Progenitor cell of endocrine pancreas (in vitro differentiated cells): ENCODE data around the gene SYCP2. TPM values are rescaled to one million over a fixed set of nuclear protein-coding genes. Genes with fewer than 3 reads are reported as not detected.

Experiments used
- DNase-seq: peaks from one replicate; pipeline ENCODE4 v3.0.0; 2021; ENCODE audit warnings: low spot score; ENCODE audit not compliant: unreplicated experiment
- H3K27ac Mint-ChIP-seq: 2 replicates; pipeline ENCODE4 v1.8.0; 2021; ENCODE audit warnings: mild to moderate bottlenecking, moderate library complexity, mixed read lengths
- H3K27me3 Mint-ChIP-seq: 2 replicates; pipeline ENCODE4 v1.8.0; 2021; ENCODE audit warnings: mixed read lengths
- H3K36me3 Mint-ChIP-seq: 2 replicates; pipeline ENCODE4 v1.8.0; 2022; ENCODE audit warnings: mixed read lengths; ENCODE audit not compliant: insufficient read depth
- H3K4me1 Mint-ChIP-seq: 2 replicates; pipeline ENCODE4 v1.8.0; 2021; ENCODE audit warnings: low read depth, mixed read lengths
- H3K4me3 Mint-ChIP-seq: 2 replicates; pipeline ENCODE4 v1.8.0; 2021; ENCODE audit warnings: low read depth, mild to moderate bottlenecking, moderate library complexity, mixed read lengths
- H3K9me3 Mint-ChIP-seq: 2 replicates; pipeline ENCODE4 v1.8.0; 2021; ENCODE audit warnings: low read depth, mixed read lengths
- total RNA-seq: library from RNA; stranded (reverse); gene quantifications from 2 replicates; pipeline ENCODE4 v1.2.1, GENCODE V29; 2021
- TF ChIP-seq, protein P1 (sequence below): fragments of 200-600 bp; sonication (generic); IDR thresholded peaks from one replicate; pipeline ENCODE4 v1.5.0; 2021; ENCODE audit warnings: antibody characterized with exemption, mild to moderate bottlenecking; ENCODE audit not compliant: unreplicated experiment

The SYCP2 gene
- total RNA-seq, 1 donor from 2014 or later = 2.2 TPM

DNA sequence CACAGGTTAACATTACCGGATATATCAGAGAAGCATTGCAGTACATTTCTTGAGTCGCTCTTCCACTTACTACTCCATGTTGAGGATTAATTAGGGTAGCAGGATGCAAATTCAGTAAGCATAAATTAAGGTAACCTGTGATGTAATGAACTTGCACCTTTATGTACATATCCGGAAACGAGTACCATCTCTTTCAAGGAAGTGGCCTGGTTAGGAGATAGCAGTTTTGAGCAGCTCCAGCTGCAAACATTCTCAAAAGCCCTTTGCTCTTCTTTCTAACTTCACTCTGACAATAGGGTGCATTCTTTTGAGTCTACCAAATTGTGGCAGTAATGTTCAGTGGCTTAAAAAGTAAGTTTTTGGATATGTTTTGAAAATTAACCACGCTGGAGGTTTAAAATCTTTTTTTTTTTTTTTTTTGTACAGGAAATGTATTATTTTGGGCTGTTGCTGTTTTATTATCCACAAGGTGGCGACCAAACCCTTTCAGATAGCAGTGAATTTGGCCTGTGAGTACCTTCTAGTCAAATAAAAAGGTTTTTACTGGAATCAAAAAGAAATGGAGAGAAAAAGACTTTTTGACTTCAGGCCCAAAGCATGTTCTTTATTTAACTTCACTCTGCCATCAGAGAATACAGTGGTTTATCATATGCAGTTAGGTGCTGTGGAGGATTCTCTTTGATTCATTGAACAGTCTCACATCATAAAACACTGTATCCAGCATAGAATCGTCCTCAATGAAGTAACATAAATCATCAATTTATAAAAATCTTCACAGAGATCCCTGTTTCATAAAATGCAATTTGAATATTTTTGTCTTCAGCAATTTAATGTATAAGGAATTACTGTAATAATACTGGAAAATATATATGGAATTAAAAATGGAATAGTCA lies 15.6 kb upstream of the SYCP2 start:
- Mint-ChIP-seq H3K27ac (no peak overlapping the region), H3K4me1 (peaks cover 28% of the 10 kb centered on the region), H3K27me3 (peaks cover 16% of the 10 kb centered on the region), H3K4me3 (no peak overlapping the region), H3K36me3 (peaks cover 8% of the 10 kb centered on the region), H3K9me3 (no peaks in the 10 kb centered on the region)
- TF ChIP-seq, protein P1, sequence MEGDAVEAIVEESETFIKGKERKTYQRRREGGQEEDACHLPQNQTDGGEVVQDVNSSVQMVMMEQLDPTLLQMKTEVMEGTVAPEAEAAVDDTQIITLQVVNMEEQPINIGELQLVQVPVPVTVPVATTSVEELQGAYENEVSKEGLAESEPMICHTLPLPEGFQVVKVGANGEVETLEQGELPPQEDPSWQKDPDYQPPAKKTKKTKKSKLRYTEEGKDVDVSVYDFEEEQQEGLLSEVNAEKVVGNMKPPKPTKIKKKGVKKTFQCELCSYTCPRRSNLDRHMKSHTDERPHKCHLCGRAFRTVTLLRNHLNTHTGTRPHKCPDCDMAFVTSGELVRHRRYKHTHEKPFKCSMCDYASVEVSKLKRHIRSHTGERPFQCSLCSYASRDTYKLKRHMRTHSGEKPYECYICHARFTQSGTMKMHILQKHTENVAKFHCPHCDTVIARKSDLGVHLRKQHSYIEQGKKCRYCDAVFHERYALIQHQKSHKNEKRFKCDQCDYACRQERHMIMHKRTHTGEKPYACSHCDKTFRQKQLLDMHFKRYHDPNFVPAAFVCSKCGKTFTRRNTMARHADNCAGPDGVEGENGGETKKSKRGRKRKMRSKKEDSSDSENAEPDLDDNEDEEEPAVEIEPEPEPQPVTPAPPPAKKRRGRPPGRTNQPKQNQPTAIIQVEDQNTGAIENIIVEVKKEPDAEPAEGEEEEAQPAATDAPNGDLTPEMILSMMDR = peak; percentile 77
- DNase-seq = no peak

GRCh38 chr20:59948212-59948611 lies 14.8 kb upstream of the SYCP2 start:
- Mint-ChIP-seq H3K4me1 (peaks cover 28% of the 10 kb centered on the region), H3K36me3 (peaks cover 8% of the 10 kb centered on the region), H3K9me3 (no peaks in the 10 kb centered on the region), H3K27ac (no peak overlapping the region), H3K27me3 (peaks cover 16% of the 10 kb centered on the region), H3K4me3 (no peak overlapping the region)
- DNase-seq = no peak
- TF ChIP-seq, protein P1 = no peak

- TF ChIP-seq, protein P1 = no peak
- Mint-ChIP-seq H3K4me3 (no peak overlapping the region), H3K9me3 (no peaks in the 10 kb centered on the region), H3K4me1 (peaks cover 28% of the 10 kb centered on the region), H3K27ac (no peak overlapping the region), H3K36me3 (peaks cover 8% of the 10 kb centered on the region), H3K27me3 (peaks cover 12% of the 10 kb centered on the region)
- no peak for DNase-seq
These were observed 13.9 kb upstream of the SYCP2 start for GRCh38 chr20:59947376-59947775.

DNA sequence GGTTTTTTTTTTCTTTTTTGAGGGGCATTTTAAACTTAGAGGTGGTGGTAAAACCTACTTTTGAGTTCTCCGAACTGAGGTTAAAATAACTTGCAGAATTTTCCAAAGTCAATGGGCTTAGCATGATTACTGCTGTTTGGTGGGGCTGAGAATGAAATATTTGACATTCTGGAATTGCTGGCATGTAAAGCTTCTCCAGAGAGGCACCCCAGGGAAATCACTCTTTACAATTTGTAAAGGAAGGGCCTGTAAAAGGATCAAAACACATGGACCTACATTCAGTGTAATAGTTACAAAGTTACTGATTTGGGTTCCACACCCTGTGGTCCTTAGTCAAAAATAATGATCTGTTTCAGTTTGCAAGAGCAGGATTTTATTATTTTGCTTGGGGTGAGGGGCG lies 12.3 kb upstream of the SYCP2 start:
- Mint-ChIP-seq H3K27me3 (peaks cover 1% of the 10 kb centered on the region), H3K36me3 (peaks cover 8% of the 10 kb centered on the region), H3K27ac (no peak overlapping the region), H3K9me3 (no peaks in the 10 kb centered on the region), H3K4me1 (peaks cover 29% of the 10 kb centered on the region), H3K4me3 (no peak overlapping the region)
- no peak for DNase-seq
- TF ChIP-seq, protein P1 = no peak

DNA sequence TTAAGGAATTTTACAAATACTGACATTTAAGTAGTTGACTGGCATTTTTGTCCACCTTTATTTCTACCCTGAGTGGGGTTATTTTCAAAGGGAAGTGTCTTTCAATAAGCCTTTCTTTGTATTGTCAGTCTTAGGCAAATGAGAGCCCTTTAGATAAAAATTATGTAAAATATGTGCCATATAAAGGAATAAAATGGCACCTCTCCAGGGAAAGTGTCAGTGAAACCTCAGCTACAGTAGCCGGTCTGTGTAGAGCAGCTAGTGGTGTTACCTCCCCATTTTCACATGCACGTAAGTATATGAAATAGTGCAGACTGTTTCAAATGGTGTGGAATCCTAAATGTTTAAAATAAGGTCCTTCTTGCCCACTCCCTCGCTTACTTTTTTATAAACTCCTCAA lies 11.7 kb upstream of the SYCP2 start:
- Mint-ChIP-seq H3K9me3 (no peaks in the 10 kb centered on the region), H3K36me3 (peaks cover 8% of the 10 kb centered on the region), H3K27ac (no peak overlapping the region), H3K27me3 (no peaks in the 10 kb centered on the region), H3K4me3 (no peak overlapping the region), H3K4me1 (peaks cover 32% of the 10 kb centered on the region)
- DNase-seq = no peak
- TF ChIP-seq, protein P1 = no peak
